HCT116 (cell line): ENCODE measurements around the gene PPFIA2. TPM values are rescaled to one million over a fixed set of nuclear protein-coding genes. Genes with fewer than 3 reads are reported as not detected.
A peak's percentile ranks its signal among the peaks of the same experiment; 100 is the strongest.

ENCODE experiments used
- ATAC-seq: fragments of 200-7000 bp; cut with Tn5 transposase; 2 replicates; pipeline ENCODE4 v1.9.1; 2020; ENCODE audit warnings: mild to moderate bottlenecking, moderate library complexity
- BruUV-seq: library from RNA; stranded (reverse); fragments of 400-500 nt; replicated peaks from 2 replicates; lab custom pipeline; 2021; lab: Mats Ljungman, UMichigan
- CTCF ChIA-PET: fragments of 300-600 bp; sonication (Branson Sonifier 250); formaldehyde crosslinking; loops from one replicate; lab custom pipeline; 2021; ENCODE audit warnings: antibody characterized with exemption; lab: Charles Lee
- POLR2A ChIA-PET: fragments of 300-600, 350-600 bp; sonication (Branson Sonifier 250); formaldehyde crosslinking; loops from one replicate; lab custom pipeline; 2021; ENCODE audit warnings: antibody characterized with exemption; lab: Charles Lee
- RAD21 ChIA-PET, 2 experiments: fragments of 300-600 bp; sonication (Branson Sonifier 250); formaldehyde crosslinking; loops; one replicate each; lab custom pipeline; 2023; ENCODE audit warnings: low total read pairs in 2 of 2; ENCODE audit not compliant: uncharacterized antibody in 2 of 2, unreplicated experiment in 2 of 2, low non-redundant PET in 1 of 2; lab: Charles Lee
- DNase-seq: peaks from one replicate; pipeline ENCODE4 v3.0.0-alpha.2; 2010; ENCODE audit warnings: low read depth, low spot score
- H2AFZ ChIP-seq: fragments of 200-600 bp; shearing (Covaris generic), sonication (generic); 2 replicates; pipeline ENCODE4 v1.6.1; 2017; ENCODE audit warnings: low read depth, mixed run types, mixed read lengths, antibody characterized with exemption, low read length; ENCODE audit not compliant: poor library complexity, severe bottlenecking
- H3K27ac ChIP-seq: 2 replicates; pipeline ENCODE4 v1.5.1; 2012; ENCODE audit warnings: low read depth, low read length
- H3K27me3 ChIP-seq: fragments of 200-600 bp; sonication (generic); 2 replicates; pipeline ENCODE4 v1.6.1; 2016; ENCODE audit warnings: mixed run types, low read length, mixed read lengths; ENCODE audit not compliant: insufficient read depth
- H3K36me3 ChIP-seq, 2 experiments: fragments of 200-500 bp in 1 of 2; fragments of 200-600 bp in 1 of 2; sonication (Bioruptor generic) in 1 of 2; sonication (generic) in 1 of 2; 2 replicates each; pipeline versions ENCODE4 v1.5.1 to v1.6.1; 2014 to 2016; ENCODE audit warnings: low read length in 2 of 2, inconsistent platforms in 1 of 2, mixed read lengths in 1 of 2, mixed run types in 1 of 2; ENCODE audit not compliant: insufficient read depth in 2 of 2, control insufficient read depth in 1 of 2
- H3K4me1 ChIP-seq, 2 experiments: fragments of 200-600 bp in 1 of 2; sonication (generic) in 1 of 2; 2 replicates each; pipeline versions ENCODE4 v1.5.1 to v1.6.1; 2012 to 2017; ENCODE audit warnings: low read length in 2 of 2, inconsistent platforms in 1 of 2, mild to moderate bottlenecking in 1 of 2, mixed read lengths in 1 of 2, mixed run types in 1 of 2, moderate library complexity in 1 of 2; ENCODE audit not compliant: insufficient read depth in 2 of 2, control insufficient read depth in 1 of 2
- H3K4me2 ChIP-seq: fragments of 200-600 bp; sonication (generic); 2 replicates; pipeline ENCODE4 v1.6.1; 2017; ENCODE audit warnings: mixed run types, low read length, mixed read lengths
- H3K4me3 ChIP-seq, 2 experiments: fragments of 200-600 bp in 1 of 2; sonication (generic) in 1 of 2; replicated peaks in 1 of 2; 2 replicates each; pipeline ENCODE4 v1.5.1; 2011 to 2016; ENCODE audit warnings: low read length in 2 of 2, control low read depth in 1 of 2, low read depth in 1 of 2, mild to moderate bottlenecking in 1 of 2, mixed read lengths in 1 of 2, mixed run types in 1 of 2
- H3K79me2 ChIP-seq: fragments of 200-600 bp; sonication (generic); 2 replicates; pipeline ENCODE4 v1.6.1; 2017; ENCODE audit warnings: mild to moderate bottlenecking, mixed run types, low read length, moderate library complexity, mixed read lengths; ENCODE audit not compliant: insufficient read depth
- H3K9ac ChIP-seq: fragments of 200-600 bp; sonication (generic); 2 replicates; pipeline ENCODE4 v1.6.1; 2016; ENCODE audit warnings: low read length, mixed read lengths
- H3K9me2 ChIP-seq: fragments of 200-600 bp; sonication (generic), shearing (Covaris generic); 2 replicates; pipeline ENCODE4 v1.6.1; 2017; ENCODE audit warnings: mixed run types, mild to moderate bottlenecking, moderate library complexity; ENCODE audit not compliant: insufficient read depth
- H3K9me3 ChIP-seq, 2 experiments: fragments of 200-500 bp in 1 of 2; fragments of 200-600 bp in 1 of 2; sonication (Bioruptor generic) in 1 of 2; sonication (generic) in 1 of 2; 2 replicates each; pipeline ENCODE4 v1.6.1; 2014 to 2017; ENCODE audit warnings: low read length in 2 of 2, mixed read lengths in 2 of 2, inconsistent platforms in 1 of 2, low read depth in 1 of 2, mild to moderate bottlenecking in 1 of 2, mixed run types in 1 of 2, moderate library complexity in 1 of 2; ENCODE audit not compliant: control insufficient read depth in 1 of 2, insufficient read depth in 1 of 2
- H4K20me1 ChIP-seq: fragments of 200-600 bp; sonication (generic), shearing (Covaris generic); 2 replicates; pipeline ENCODE4 v1.6.1; 2017; ENCODE audit warnings: mixed run types, mild to moderate bottlenecking, moderate library complexity; ENCODE audit not compliant: insufficient read depth
- EGR1 ChIP-seq: IDR thresholded peaks from 2 replicates; pipeline ENCODE4 v1.6.1; 2012; ENCODE audit warnings: low read depth
- FOSL1 ChIP-seq: IDR thresholded peaks from 2 replicates; pipeline ENCODE4 v1.6.1; 2012; ENCODE audit warnings: low read depth
- POLR2A ChIP-seq: IDR thresholded peaks from 2 replicates; pipeline ENCODE4 v1.7.0; 2011; ENCODE audit warnings: borderline replicate concordance; ENCODE audit not compliant: insufficient read depth, insufficient read length; ENCODE audit errors: extremely low read depth
- POLR2AphosphoS5 ChIP-seq: IDR thresholded peaks from 2 replicates; pipeline ENCODE4 v1.6.1; 2011; ENCODE audit warnings: mild to moderate bottlenecking, low read depth, low read length, moderate library complexity
- REST ChIP-seq: IDR thresholded peaks from 2 replicates; pipeline ENCODE4 v1.6.1; 2012; ENCODE audit warnings: low read depth
- TCF7L2 ChIP-seq: IDR thresholded peaks from 2 replicates; pipeline ENCODE4 v1.7.0; 2011; ENCODE audit warnings: borderline replicate concordance, inconsistent platforms; ENCODE audit not compliant: insufficient read depth, insufficient read length; ENCODE audit errors: extremely low read depth
- YY1 ChIP-seq: IDR thresholded peaks from 2 replicates; pipeline ENCODE4 v1.6.1; 2011; ENCODE audit warnings: low read length, low read depth, moderate library complexity, mild to moderate bottlenecking; ENCODE audit not compliant: insufficient replicate concordance; ENCODE audit errors: extremely low read depth
- intact Hi-C: fragments of 100-400 bp; cut with micrococcal nuclease; formaldehyde crosslinking; loops from 2 replicates; pipeline ENCODE4 v1.10.0; 2022
- total RNA-seq: library from RNA; stranded (reverse); gene quantifications from one replicate; pipeline ENCODE4 v1.2.1, GENCODE V29; 2021; ENCODE audit not compliant: unreplicated experiment
- TF ChIP-seq, protein P1 (sequence below), 3 experiments: fragments of 200-600 bp in 1 of 3; sonication (generic) in 1 of 3; IDR thresholded peaks in 2 of 3; conservative IDR thresholded peaks in 1 of 3; 2 replicates each; pipeline ENCODE4 v1.5.1; 2012 to 2017; ENCODE audit warnings: low read depth in 2 of 3, low read length in 2 of 3, antibody characterized with exemption in 1 of 3, borderline replicate concordance in 1 of 3, control low read depth in 1 of 3, mild to moderate bottlenecking in 1 of 3, mixed read lengths in 1 of 3, mixed run types in 1 of 3, moderate library complexity in 1 of 3; ENCODE audit not compliant: insufficient read depth in 1 of 3
- TF ChIP-seq, protein P2 (sequence below): IDR thresholded peaks from 2 replicates; pipeline ENCODE4 v1.6.1; 2012
- TF ChIP-seq, protein P3 (sequence below): IDR thresholded peaks from 2 replicates; pipeline ENCODE4 v1.6.1; 2012

PPFIA2 gene
- total RNA-seq, 1 experiment from 2014 or later = not detected

GRCh38 chr12:81347404-81347803, 411.7 kb downstream of the PPFIA2 start:
- no peak for TF ChIP-seq FOSL1
- TF ChIP-seq, protein P1, sequence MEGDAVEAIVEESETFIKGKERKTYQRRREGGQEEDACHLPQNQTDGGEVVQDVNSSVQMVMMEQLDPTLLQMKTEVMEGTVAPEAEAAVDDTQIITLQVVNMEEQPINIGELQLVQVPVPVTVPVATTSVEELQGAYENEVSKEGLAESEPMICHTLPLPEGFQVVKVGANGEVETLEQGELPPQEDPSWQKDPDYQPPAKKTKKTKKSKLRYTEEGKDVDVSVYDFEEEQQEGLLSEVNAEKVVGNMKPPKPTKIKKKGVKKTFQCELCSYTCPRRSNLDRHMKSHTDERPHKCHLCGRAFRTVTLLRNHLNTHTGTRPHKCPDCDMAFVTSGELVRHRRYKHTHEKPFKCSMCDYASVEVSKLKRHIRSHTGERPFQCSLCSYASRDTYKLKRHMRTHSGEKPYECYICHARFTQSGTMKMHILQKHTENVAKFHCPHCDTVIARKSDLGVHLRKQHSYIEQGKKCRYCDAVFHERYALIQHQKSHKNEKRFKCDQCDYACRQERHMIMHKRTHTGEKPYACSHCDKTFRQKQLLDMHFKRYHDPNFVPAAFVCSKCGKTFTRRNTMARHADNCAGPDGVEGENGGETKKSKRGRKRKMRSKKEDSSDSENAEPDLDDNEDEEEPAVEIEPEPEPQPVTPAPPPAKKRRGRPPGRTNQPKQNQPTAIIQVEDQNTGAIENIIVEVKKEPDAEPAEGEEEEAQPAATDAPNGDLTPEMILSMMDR (IDR thresholded peaks at IDR 0.05 in 2 of 3, conservative IDR thresholded peaks at IDR 0.05 in 1 of 3; ENCODE audit: borderline replicate concordance in 1 of 3, insufficient read depth in 1 of 3, low read depth in 2 of 3, low read length in 2 of 3) = 0 out of 6 replicates have a peak, but pooled peaks of 1 of the 3 experiments have one; percentile 11
- no TSS peak for BruUV-seq

GRCh38 chr12:81340910-81341309, 418.2 kb downstream of the PPFIA2 start:
- no peak overlapping the region for H3K9ac ChIP-seq
- no peaks in the 10 kb centered on the region for H3K9me2 ChIP-seq
- DNase-seq (no peak), ATAC-seq (no peak)
- no peak overlapping the region for H3K4me3 ChIP-seq
- ChIA-PET POLR2A (no interaction called here), RAD21 (no interaction called here), CTCF (no interaction called here)
- H3K9me3 ChIP-seq = no peaks in the 10 kb centered on the region
- no peak overlapping the region for H2AFZ ChIP-seq
- H3K36me3 ChIP-seq = no peaks in the 10 kb centered on the region
- no peak overlapping the region for H3K4me2 ChIP-seq
- 0 out of 2 replicates have a peak, but pooled peaks cover 4% of the 10 kb centered on the region for H3K27me3 ChIP-seq
- no peaks in the 10 kb centered on the region for H3K79me2 ChIP-seq
- no peak overlapping the region for H3K27ac ChIP-seq
- intact Hi-C loops = no loop called here
- H4K20me1 ChIP-seq = no peaks in the 10 kb centered on the region
- no TSS peak for BruUV-seq
- no peaks in the 10 kb centered on the region for H3K4me1 ChIP-seq
- TF ChIP-seq REST (no peak), YY1 (no peak), TCF7L2 (no peak), EGR1 (no peak), FOSL1 (no peak), POLR2A (no peak), POLR2AphosphoS5 (no peak)
- TF ChIP-seq, protein P2, sequence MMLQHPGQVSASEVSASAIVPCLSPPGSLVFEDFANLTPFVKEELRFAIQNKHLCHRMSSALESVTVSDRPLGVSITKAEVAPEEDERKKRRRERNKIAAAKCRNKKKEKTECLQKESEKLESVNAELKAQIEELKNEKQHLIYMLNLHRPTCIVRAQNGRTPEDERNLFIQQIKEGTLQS = no peak
- TF ChIP-seq, protein P3, sequence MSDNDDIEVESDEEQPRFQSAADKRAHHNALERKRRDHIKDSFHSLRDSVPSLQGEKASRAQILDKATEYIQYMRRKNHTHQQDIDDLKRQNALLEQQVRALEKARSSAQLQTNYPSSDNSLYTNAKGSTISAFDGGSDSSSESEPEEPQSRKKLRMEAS = no peak
- TF ChIP-seq, protein P1 (IDR thresholded peaks at IDR 0.05 in 2 of 3, conservative IDR thresholded peaks at IDR 0.05 in 1 of 3; ENCODE audit: borderline replicate concordance in 1 of 3, insufficient read depth in 1 of 3, low read depth in 2 of 3, low read length in 2 of 3) = no peak

More at GRCh38 chr12:81347404-81347803, 411.7 kb downstream of the PPFIA2 start:
- Histone ChIP-seq H3K36me3 (no peaks in the 10 kb centered on the region), H3K9me3 (no peaks in the 10 kb centered on the region), H3K27ac (no peak overlapping the region), H3K4me1 (no peaks in the 10 kb centered on the region), H3K79me2 (no peaks in the 10 kb centered on the region), H3K4me2 (no peak overlapping the region), H3K27me3 (no peaks in the 10 kb centered on the region), H3K4me3 (no peak overlapping the region), H2AFZ (no peak overlapping the region), H4K20me1 (no peaks in the 10 kb centered on the region), H3K9me2 (no peaks in the 10 kb centered on the region), H3K9ac (no peak overlapping the region)
- ATAC-seq (no peak; the same call in 1 of the 2 replicates), DNase-seq (no peak)
- ChIA-PET RAD21 (no interaction called here), CTCF (no interaction called here), POLR2A (no interaction called here)
- intact Hi-C loops = no loop called here
